ENCODE data around the gene KIAA0825. TPM values are rescaled to one million over a fixed set of nuclear protein-coding genes. Genes with fewer than 3 reads are reported as not detected.
"Not testable (repeated sequence)": the region's sequence is repeated elsewhere in the genome, so short reads cannot be mapped to it uniquely, and the experiment has no call there.

Gene KIAA0825
- total and polyA plus RNA-seq, 2 of the 8 experiments (the other 6 are each of a cell fraction or from before 2014, with no cell fraction given): 0.60 to 1.0 TPM

DNA sequence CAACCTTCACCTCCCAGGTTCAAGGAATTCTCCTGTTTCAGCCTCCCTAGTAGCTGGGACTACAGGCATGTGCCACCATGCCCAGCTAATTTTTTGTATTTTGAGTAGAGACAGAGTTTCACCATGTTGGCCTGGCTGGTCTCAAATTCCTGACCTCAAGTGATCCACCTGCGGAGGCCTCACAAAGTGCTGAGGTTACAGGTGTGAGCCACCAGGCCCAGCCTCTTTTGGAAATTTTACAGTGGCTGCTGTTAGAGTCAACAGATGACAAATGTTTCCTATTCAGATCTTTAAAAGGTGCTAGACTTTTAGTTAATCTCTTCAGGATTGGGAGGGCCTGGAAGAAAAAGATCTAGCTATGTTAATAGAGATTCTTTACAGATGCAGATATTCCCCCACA is 45.1 kb downstream of the KIAA0825 start:
- H3K4me2 ChIP-seq (ENCODE audit: insufficient read depth in 1 of 2, low read depth in 2 of 2, low read length in 2 of 2); H3K79me2 ChIP-seq (ENCODE audit: control insufficient read depth in 1 of 2, insufficient read depth in 2 of 2, low read length in 2 of 2); H2AK5ac ChIP-seq (ENCODE audit: low read depth, low read length); H3K4ac ChIP-seq (replicated peaks; ENCODE audit: insufficient read length, low read depth, low read length); H2AFZ ChIP-seq (ENCODE audit: low read length); H3K9ac ChIP-seq (replicated peaks in 1 of 4; ENCODE audit: extremely low read depth in 1 of 4, low read depth in 3 of 4, low read length in 3 of 4); H3K56ac ChIP-seq (replicated peaks; ENCODE audit: insufficient read length, low read depth, low read length); H2BK20ac ChIP-seq (ENCODE audit: low read length); FAIRE-seq; H4K8ac ChIP-seq (ENCODE audit: extremely low read depth, insufficient read depth, low read length); H3K4me3 ChIP-seq (ENCODE audit: extremely low read depth in 1 of 4, insufficient read depth in 2 of 4, low read depth in 3 of 4, low read length in 4 of 4); H3K79me1 ChIP-seq (ENCODE audit: low read depth, low read length); H3K23ac ChIP-seq (ENCODE audit: insufficient read length); H3K18ac ChIP-seq (ENCODE audit: extremely low read depth, low read length); H3K23me2 ChIP-seq (ENCODE audit: low read depth, low read length); H2BK5ac ChIP-seq (ENCODE audit: low read depth, low read length); H3K36me3 ChIP-seq (ENCODE audit: control insufficient read depth in 2 of 4, insufficient read depth in 4 of 4, low read length in 3 of 4); H2BK12ac ChIP-seq (ENCODE audit: low read depth, low read length); H3K27me3 ChIP-seq (replicated peaks in 1 of 4; ENCODE audit: control insufficient read depth in 3 of 4, extremely low read depth in 1 of 4, insufficient read depth in 3 of 4, low read length in 3 of 4); H4K20me1 ChIP-seq (replicated peaks in 1 of 2; ENCODE audit: control insufficient read depth in 1 of 2, insufficient read depth in 2 of 2, low read length in 2 of 2); H4K5ac ChIP-seq (ENCODE audit: insufficient read length, low read depth, low read length); H4K91ac ChIP-seq (replicated peaks; ENCODE audit: insufficient read length, low read length); H3K14ac ChIP-seq (ENCODE audit: insufficient read length); H2BK15ac ChIP-seq (ENCODE audit: low read length); H2BK120ac ChIP-seq (replicated peaks; ENCODE audit: low read depth, low read length); H3K27ac ChIP-seq (ENCODE audit: low read depth, low read length); H3K9me3 ChIP-seq (ENCODE audit: insufficient read depth in 2 of 2, low read depth in 1 of 2, low read length in 1 of 2); H3K4me1 ChIP-seq (replicated peaks in 1 of 4; ENCODE audit: control insufficient read depth in 3 of 4, insufficient read depth in 4 of 4, low read length in 3 of 4): not testable (repeated sequence)
- DNase-seq (ENCODE audit: low read depth in 1 of 2, low spot score in 2 of 2): peak in 1 of 2 experiments; percentile 10
- WGBS, 2 experiments (ENCODE audit: extremely low coverage in 1 of 2, insufficient coverage in 1 of 2, insufficient read length in 1 of 2, insufficient replicate concordance in 2 of 2, low coverage in 1 of 2, low lambda C conversion rate in 2 of 2, missing lambda C conversion rate in 1 of 2): 36% methylated on average over 1 of the region's 1 CpG; no CpG with 5 or more reads in 1 of the 2 experiments
- ChIA-PET CTCF (ENCODE audit: partially characterized antibody) (interaction anchor here (0.9 to 1.2 kb wide), 2 partner anchors 10 to 219 kb away, joined by 4 read pairs; no protein-coding TSS in a partner anchor), POLR2A (ENCODE audit: partially characterized antibody) (interaction anchor here (1.2 kb wide), 1 partner anchor 9 kb away, joined by 3 read pairs; no protein-coding TSS in a partner anchor)
- TF ChIP-seq, protein P1, sequence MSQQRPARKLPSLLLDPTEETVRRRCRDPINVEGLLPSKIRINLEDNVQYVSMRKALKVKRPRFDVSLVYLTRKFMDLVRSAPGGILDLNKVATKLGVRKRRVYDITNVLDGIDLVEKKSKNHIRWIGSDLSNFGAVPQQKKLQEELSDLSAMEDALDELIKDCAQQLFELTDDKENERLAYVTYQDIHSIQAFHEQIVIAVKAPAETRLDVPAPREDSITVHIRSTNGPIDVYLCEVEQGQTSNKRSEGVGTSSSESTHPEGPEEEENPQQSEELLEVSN (IDR thresholded peaks at IDR 0.05): 0 out of 2 replicates have a peak, but pooled peaks have one; percentile 25
